Body of pancreas (tissue), 4 donors: ENCODE data around the gene SCN3B.

Experiments used
- POLR2A ChIP-seq, 3 donors: fragments of 450-650 bp; IDR thresholded peaks; one replicate each; pipeline ENCODE4 v1.6.1; 2016; ENCODE audit warnings: antibody characterized with exemption in 3 of 3, mild to moderate bottlenecking in 2 of 3
- TF ChIP-seq, protein P1 (sequence below), 7 experiments: fragments of 450-650 bp in 4 of 7; fragments of 200-600 bp in 3 of 7; sonication (generic) in 3 of 7; IDR thresholded peaks; one replicate each; pipeline ENCODE4 v1.5.1; 2016 to 2019; ENCODE audit warnings: antibody characterized with exemption in 7 of 7

DNA sequence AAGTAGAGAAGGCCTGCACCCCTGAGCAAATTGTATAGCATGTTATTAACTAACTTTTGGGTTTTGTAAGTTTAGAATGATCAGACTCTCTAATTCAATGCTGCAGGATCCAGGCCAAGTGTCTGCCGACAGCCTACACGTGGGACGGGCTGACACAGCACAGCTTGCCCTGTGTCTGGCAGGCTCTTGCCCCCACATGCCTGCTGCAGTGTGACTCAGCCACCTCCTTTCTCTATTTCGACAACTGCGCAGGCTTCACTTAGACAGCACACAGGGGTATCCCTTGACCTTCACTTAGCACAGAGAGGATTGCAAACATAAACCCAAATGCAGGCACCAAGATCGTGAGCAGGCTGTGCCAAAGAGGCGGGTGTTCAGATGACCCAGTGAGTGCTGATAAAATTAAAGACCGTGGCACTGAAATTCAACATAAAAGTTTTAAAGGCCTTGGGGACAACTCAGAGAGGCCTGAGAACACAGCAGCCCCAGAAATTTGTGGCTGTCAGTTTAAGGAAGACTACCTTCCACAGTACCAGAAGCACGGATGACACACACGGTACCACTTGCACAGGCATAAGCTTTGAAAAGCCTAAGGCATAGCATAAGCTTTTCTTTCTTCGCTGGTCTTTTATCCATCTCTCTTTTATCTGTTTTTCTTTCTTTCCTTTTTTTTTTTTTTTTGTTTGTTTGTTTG is 37.8 kb downstream of the SCN3B start:
- TF ChIP-seq, protein P1, sequence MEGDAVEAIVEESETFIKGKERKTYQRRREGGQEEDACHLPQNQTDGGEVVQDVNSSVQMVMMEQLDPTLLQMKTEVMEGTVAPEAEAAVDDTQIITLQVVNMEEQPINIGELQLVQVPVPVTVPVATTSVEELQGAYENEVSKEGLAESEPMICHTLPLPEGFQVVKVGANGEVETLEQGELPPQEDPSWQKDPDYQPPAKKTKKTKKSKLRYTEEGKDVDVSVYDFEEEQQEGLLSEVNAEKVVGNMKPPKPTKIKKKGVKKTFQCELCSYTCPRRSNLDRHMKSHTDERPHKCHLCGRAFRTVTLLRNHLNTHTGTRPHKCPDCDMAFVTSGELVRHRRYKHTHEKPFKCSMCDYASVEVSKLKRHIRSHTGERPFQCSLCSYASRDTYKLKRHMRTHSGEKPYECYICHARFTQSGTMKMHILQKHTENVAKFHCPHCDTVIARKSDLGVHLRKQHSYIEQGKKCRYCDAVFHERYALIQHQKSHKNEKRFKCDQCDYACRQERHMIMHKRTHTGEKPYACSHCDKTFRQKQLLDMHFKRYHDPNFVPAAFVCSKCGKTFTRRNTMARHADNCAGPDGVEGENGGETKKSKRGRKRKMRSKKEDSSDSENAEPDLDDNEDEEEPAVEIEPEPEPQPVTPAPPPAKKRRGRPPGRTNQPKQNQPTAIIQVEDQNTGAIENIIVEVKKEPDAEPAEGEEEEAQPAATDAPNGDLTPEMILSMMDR (IDR thresholded peaks at IDR 0.05): no peak
- no peak for TF ChIP-seq POLR2A (IDR thresholded peaks at IDR 0.05)
